Heart left ventricle (tissue), 13 donors: ENCODE data around the gene TAPBP.

Source experiments
- POLR2A ChIP-seq, 2 donors: fragments of 450-650 bp; IDR thresholded peaks; one replicate each; pipeline ENCODE4 v1.6.1; 2017; ENCODE audit warnings: antibody characterized with exemption in 2 of 2, mild to moderate bottlenecking in 2 of 2, moderate library complexity in 2 of 2
- TF ChIP-seq, protein P1 (sequence below), 12 donors: fragments of 200-600 bp; sonication (generic) in 4 of 12; IDR thresholded peaks; one replicate each; pipeline versions ENCODE4 v1.5.0 to v1.8.0; 2018 to 2022; ENCODE audit warnings: antibody characterized with exemption in 12 of 12, mild to moderate bottlenecking in 5 of 12
- donor health status: ischemic (EF 13 %, LVEDD 7.1; RV severe dilation, severe dysfunction).
- donor health status: DM: no; HTN: yes; CAD: no.
- donor health status: DM: no; HTN: no; CAD: no.
- donor health status: ischemic (EF 25% LVEDD 6.9; RV normal size, moderate dysfunction).
- donor health status: ischemic (EF 25% LVEDD 5.7; RV mildly dilated, moderate dysfunction).
- donor health status: ischemic (EF 35%, LVEDD 5.7; RV mildly dilated, moderate dysfunction).
- donor health status: nonischemic (EF 11% LVEDD 7.7; RV severe dilation, severe dysfunction).
- donor health status: DM: yes; HTN: yes; CAD: no.
- donor health status: PGD.
- donor health status: ischemic (EF 29% LVEDD 5.4; RV normal size, mild dysfunction).
- donor health status: nonischemic (EF 23%, LVEDD 6.1; RV moderate dilation, normal function).

DNA sequence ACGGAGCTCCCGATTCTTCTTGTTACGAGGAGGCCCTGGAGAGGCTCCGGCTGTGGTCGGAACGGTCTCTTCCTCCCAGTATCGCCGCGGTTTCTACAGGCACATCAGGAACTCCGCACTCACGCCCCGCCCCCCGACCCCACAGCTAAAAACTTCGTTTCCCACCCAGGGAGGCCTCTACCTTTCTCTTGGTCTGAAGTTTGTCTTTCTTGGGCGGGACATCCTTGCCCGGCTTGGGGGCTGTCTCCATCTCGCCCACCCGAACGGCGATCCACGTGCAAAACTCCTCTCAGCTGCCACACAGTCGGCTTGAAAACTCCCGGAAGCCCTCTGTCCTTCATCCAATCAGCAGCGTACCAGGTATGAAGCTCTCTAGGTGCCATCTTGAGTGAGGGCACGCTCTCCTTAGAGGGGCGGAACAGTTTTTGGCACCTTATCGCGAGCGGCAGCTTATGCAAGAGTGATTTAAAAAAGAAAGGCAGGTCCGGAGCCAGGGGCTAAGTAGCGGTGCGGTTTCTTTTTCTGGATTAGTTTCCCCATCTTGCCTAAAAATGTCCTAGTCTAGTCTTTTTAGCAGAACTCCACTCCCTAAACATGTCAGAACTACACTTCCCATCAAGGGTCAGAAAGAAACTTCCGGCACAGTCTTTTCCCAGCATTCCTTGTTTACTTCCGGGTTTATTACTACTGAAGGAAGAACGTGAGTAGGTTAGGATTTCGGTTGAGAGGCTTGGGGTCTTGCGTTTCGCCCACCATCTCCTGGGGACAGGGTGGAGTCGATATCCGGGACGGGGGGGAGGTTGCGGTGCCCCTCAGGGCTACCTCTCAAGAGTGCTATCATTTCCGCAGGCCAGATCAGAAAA is 24.7 kb downstream of the TAPBP start, which contains the start of the genes PFDN6 and WDR46:
- TF ChIP-seq, protein P1, sequence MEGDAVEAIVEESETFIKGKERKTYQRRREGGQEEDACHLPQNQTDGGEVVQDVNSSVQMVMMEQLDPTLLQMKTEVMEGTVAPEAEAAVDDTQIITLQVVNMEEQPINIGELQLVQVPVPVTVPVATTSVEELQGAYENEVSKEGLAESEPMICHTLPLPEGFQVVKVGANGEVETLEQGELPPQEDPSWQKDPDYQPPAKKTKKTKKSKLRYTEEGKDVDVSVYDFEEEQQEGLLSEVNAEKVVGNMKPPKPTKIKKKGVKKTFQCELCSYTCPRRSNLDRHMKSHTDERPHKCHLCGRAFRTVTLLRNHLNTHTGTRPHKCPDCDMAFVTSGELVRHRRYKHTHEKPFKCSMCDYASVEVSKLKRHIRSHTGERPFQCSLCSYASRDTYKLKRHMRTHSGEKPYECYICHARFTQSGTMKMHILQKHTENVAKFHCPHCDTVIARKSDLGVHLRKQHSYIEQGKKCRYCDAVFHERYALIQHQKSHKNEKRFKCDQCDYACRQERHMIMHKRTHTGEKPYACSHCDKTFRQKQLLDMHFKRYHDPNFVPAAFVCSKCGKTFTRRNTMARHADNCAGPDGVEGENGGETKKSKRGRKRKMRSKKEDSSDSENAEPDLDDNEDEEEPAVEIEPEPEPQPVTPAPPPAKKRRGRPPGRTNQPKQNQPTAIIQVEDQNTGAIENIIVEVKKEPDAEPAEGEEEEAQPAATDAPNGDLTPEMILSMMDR (IDR thresholded peaks at IDR 0.05): no peak
- peak in 1 of 2 donors; percentile 32 for TF ChIP-seq POLR2A (IDR thresholded peaks at IDR 0.05)
